ENCODE results near the gene KIF25. TPM values are rescaled to one million over a fixed set of nuclear protein-coding genes. Genes with fewer than 3 reads are reported as not detected.

KIF25 gene
- total RNA-seq, 4 donors from 2014 or later = 0.16 to 1.0 TPM; not detected in 2

DNA sequence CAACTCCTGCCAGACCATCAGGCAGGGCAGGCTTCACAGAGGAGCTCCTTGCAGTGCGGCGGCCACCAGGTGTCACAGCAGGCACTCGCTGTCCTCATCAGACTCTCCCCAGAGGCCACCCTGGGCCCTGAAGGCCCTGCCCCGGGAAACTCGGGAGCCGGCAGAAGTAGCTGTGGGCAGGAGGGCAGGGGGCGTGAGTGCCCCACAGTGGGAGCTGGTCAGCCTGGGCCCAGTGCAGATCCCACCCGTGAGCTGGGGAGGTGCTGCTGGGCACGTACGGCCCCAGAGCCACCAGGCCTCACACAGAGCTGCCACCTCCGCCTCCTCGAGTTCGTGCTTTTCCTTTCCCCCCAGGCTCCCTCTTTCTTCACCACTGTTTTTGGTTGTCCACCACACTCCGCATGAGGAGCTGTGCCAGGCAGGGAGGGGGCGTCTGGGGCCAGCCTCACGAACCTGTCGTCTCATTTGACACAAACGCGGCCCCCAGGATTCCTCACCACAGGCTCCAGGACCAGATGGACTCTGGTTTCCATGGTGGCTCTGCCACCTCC is 47.7 kb downstream of the KIF25 start:
- in situ Hi-C loops (cut with MboI; ENCODE audit: low sequenced_read_pairs in 4 of 4) (no loop called here), intact Hi-C loops (cut with DNase I; ENCODE audit: low total_unique reads) (no loop called here)
- H3K27ac ChIP-seq = peak overlapping the region; percentile 34 to 71 (median 56)
- H3K36me3 ChIP-seq = no peaks in the 10 kb centered on the region
- no peak for DNase-seq
- no peaks in the 10 kb centered on the region for H3K27me3 ChIP-seq
- no peaks in the 10 kb centered on the region for H3K4me1 ChIP-seq
- TF ChIP-seq, protein P1, sequence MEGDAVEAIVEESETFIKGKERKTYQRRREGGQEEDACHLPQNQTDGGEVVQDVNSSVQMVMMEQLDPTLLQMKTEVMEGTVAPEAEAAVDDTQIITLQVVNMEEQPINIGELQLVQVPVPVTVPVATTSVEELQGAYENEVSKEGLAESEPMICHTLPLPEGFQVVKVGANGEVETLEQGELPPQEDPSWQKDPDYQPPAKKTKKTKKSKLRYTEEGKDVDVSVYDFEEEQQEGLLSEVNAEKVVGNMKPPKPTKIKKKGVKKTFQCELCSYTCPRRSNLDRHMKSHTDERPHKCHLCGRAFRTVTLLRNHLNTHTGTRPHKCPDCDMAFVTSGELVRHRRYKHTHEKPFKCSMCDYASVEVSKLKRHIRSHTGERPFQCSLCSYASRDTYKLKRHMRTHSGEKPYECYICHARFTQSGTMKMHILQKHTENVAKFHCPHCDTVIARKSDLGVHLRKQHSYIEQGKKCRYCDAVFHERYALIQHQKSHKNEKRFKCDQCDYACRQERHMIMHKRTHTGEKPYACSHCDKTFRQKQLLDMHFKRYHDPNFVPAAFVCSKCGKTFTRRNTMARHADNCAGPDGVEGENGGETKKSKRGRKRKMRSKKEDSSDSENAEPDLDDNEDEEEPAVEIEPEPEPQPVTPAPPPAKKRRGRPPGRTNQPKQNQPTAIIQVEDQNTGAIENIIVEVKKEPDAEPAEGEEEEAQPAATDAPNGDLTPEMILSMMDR (IDR thresholded peaks at IDR 0.05 in 4 of 5, conservative IDR thresholded peaks at IDR 0.05 in 1 of 5) = peak in 2 of 5 experiments; percentile 27 to 31
- no peak for TF ChIP-seq POLR2A (IDR thresholded peaks at IDR 0.05)
- ATAC-seq = no peak
- no peaks in the 10 kb centered on the region for H3K9me3 ChIP-seq
- H3K4me3 ChIP-seq = no peak overlapping the region

DNA sequence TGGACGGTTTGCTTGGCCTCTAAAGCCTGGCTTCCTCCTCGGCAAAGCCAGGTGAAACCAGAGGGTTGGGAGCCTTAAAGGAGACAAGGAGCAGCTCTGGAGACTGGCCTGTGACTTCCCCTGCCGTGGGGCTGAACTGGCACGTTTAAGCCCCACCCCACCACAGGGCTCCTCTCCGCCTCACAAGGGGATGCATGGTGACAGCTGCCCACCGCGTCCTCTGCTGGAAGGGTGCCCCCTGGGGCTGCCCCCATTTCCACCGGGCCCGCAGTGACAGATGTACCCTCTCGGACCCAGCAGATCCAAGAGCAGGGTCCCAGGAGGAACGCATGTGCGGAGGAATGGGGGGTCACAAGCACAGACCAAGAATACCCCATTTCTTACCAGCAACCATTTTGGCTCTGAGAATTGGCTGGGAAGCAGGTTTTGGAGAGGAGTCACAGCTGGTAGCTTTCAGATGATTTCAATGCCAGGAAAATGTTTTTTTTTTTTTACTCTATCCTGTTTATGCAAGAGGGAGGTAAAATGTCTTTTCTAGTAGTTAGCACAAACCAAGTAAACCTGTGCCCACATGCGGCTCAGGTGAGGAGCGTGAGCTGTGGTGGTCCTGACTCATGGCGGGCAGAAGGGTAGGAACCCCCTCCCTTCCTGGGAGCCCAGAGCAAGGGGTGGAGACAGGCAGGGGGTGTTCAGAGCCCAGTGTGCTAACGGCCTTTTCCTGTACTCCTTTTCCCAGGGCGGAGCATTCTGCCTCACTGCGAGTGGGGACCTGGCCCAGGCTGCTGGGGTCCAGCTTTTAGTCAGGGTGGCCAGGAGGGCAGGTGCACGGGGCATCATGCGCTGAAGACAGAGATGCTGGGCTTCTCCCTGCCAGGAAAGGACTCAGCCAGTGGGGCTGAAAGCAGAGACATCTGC is 48.5 kb downstream of the KIF25 start:
- intact Hi-C loops (cut with DNase I; ENCODE audit: low total_unique reads) = no loop called here

DNA sequence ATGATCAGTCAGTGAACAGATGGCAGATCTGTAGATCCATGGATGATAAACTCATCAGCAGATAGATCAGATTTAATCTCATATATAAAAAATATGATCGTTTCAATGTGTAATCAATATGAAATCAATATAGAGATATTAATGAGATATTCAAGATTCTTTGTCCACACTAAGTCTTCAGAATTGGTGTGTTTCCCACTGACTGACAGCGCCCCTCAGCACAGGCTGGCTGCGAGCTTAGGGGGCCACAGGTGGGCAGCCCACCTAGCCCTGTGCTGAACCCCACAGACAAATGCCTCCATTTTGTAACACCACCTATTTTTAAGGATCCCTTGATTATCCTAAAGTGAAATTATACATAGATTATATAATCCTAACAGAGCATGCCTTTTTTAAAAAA is 49.2 kb downstream of the KIF25 start:
- in situ Hi-C loops (cut with MboI; ENCODE audit: low sequenced_read_pairs in 4 of 4) = no loop called here
- intact Hi-C loops (cut with DNase I; ENCODE audit: low total_unique reads) = no loop called here

More for the DNA sequence above, 48.5 kb downstream of the KIF25 start:
- in situ Hi-C loops (cut with MboI; ENCODE audit: low sequenced_read_pairs in 4 of 4) = no loop called here
- Histone ChIP-seq H3K36me3 (no peaks in the 10 kb centered on the region), H3K27me3 (no peaks in the 10 kb centered on the region), H3K27ac (peak overlapping the region; percentile 34 to 71 (median 56)), H3K4me1 (no peaks in the 10 kb centered on the region), H3K9me3 (no peaks in the 10 kb centered on the region), H3K4me3 (no peak overlapping the region)
- no peak for TF ChIP-seq POLR2A (IDR thresholded peaks at IDR 0.05)
- TF ChIP-seq, protein P1 (IDR thresholded peaks at IDR 0.05 in 4 of 5, conservative IDR thresholded peaks at IDR 0.05 in 1 of 5) = no peak
- DNase-seq (no peak), ATAC-seq (peak; percentile 36 to 53)

DNA sequence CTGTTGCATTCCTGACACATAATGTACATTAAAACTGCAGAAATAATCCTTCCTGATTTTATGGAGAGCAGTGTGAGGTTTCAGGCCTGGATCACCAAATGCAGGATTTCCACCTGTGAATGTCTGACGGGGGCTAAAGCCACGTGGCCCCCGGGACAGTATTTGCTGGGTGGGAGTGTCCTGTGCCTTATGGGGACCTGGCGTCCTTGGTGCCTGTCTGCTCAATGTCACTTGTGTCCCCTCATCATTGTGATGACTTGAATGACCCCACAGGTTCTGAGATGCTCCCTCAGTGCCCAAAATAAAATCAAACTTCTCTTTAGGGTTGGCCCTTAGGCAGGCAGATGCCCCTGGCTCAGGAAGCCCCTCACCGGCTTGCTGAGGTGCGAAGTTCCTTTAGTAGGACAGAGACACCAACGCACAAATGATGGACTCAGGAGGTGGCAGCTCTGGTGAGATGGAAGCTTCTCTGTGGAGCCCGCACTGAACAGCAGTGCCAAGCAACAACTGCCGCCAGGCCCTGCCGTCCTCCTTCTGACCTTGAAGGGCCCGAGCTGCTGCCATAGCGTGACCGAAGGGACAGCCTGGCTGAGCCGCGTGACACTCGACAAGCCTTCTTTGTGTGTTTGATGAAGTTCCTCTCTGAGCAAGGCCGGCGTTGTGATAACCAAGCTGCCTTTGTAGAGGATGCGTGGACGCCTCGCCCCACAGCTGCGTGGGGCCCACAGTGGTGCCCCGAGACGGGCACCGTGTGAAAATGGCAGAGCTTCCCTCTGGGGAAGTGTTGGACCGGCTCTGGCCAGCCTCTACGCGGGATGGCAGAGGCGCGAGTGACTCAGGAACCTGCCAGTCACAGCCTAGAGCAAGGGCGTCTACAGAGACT is 50.6 kb downstream of the KIF25 start:
- H3K9me3 ChIP-seq = no peaks in the 10 kb centered on the region
- no peaks in the 10 kb centered on the region for H3K4me1 ChIP-seq
- DNase-seq (no peak), ATAC-seq (no peak)
- TF ChIP-seq, protein P1 (IDR thresholded peaks at IDR 0.05 in 4 of 5, conservative IDR thresholded peaks at IDR 0.05 in 1 of 5) = no peak
- no peak for TF ChIP-seq POLR2A (IDR thresholded peaks at IDR 0.05)
- H3K27me3 ChIP-seq = no peaks in the 10 kb centered on the region
- intact Hi-C loops (cut with DNase I; ENCODE audit: low total_unique reads) (no loop called here), in situ Hi-C loops (cut with MboI; ENCODE audit: low sequenced_read_pairs in 4 of 4) (no loop called here)
- no peak overlapping the region for H3K27ac ChIP-seq
- H3K4me3 ChIP-seq = no peak overlapping the region
- H3K36me3 ChIP-seq = no peaks in the 10 kb centered on the region

More for the DNA sequence above, 49.2 kb downstream of the KIF25 start:
- H3K4me1 ChIP-seq = no peaks in the 10 kb centered on the region
- H3K9me3 ChIP-seq = no peaks in the 10 kb centered on the region
- ATAC-seq (no peak), DNase-seq (no peak)
- no peaks in the 10 kb centered on the region for H3K36me3 ChIP-seq
- no peaks in the 10 kb centered on the region for H3K27me3 ChIP-seq
- TF ChIP-seq POLR2A (IDR thresholded peaks at IDR 0.05) = no peak
- TF ChIP-seq, protein P1 (IDR thresholded peaks at IDR 0.05 in 4 of 5, conservative IDR thresholded peaks at IDR 0.05 in 1 of 5) = no peak
- no peak overlapping the region for H3K4me3 ChIP-seq
- H3K27ac ChIP-seq = peak overlapping the region in 3 of 4 donors; percentile 41 to 71 (median 70)

Measured in gastrocnemius medialis (tissue), 4 donors.